HG03159 (cell line): Measurements from ENCODE around the gene PDE8A.
"Not testable (repeated sequence)": the region's sequence is repeated elsewhere in the genome, so short reads cannot be mapped to it uniquely, and the experiment has no call there.

Experiments used
- ATAC-seq: cut with Tn5 transposase; IDR thresholded peaks from one replicate; pipeline ENCODE4 v1.9.1; 2021; ENCODE audit warnings: mild to moderate bottlenecking, moderate library complexity; ENCODE audit not compliant: unreplicated experiment

PDE8A gene

DNA sequence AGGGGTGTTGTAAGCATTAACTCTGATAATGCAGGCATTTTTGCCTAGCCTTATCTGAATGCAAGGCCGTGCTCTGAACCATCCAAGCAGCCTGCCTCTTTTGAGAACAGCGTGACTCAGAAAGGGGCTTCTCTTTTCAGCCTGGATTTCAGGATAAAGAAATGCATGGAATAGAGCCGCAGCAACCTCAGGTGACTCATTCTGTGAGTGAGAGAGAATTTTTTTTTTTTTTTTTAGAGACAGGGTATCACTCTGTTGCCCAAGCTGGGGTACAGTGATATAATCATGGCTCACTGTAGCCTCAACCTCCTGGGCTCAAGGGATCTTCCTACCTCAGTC is 20.6 kb upstream of the PDE8A start:
- ATAC-seq: no peak

DNA sequence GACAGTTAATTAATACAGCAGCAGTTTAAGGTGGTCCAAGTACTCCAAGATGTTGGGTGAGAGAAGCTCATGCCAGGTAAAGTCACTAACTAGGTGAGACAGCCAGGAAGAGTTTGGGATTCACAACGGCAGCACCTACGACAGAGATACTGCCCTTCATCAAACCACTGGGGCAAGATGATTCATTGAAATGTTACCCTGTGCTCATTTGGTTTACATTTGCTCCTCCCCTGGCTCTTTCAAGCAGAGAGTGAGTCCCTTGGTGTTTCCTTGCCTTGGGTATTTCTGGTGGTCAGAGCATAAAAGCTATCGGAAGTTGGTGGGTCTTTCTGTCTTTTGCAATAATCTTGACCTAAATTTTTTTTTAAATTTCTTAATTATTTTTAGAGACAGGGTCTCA is 19.9 kb upstream of the PDE8A start:
- ATAC-seq: no peak

DNA sequence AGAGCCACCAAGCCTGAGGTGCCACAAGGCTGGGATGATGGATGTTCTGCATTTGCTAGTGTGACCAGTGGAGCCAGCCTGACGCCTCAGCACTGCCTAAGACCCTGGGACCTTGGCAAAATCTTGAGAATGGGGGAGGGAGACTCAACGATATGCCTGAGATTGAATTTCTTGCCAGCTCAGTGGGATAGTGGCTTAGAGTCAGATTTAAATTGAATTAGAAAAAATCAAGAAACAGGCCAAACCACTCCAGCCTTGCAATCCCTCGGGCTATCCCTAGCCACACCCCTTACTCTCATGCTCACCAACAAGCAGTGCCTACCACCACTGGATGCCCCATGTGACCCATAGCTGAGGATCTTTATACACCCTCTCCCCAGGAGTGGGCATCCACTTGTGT is 18.7 kb upstream of the PDE8A start:
- ATAC-seq: no peak

DNA sequence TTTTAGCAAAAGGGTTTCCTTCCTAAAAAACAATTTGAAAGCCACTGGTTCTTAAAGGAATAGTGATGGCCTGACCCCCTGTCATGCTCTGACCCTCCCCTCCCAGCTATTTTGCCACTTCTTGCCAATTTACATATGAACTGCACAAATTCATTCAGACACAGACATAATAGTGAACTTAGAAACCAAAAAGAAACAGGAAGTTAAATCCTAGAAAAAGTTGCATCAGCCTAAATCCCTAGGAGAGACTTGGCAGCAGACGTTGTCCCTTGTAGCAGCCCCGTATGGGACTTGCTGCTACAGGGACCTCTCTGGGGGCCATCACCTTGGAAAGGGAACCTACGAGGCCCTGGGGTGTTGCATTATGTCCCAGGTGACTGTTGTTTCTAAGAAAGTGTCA is 14.3 kb upstream of the PDE8A start:
- ATAC-seq: no peak

DNA sequence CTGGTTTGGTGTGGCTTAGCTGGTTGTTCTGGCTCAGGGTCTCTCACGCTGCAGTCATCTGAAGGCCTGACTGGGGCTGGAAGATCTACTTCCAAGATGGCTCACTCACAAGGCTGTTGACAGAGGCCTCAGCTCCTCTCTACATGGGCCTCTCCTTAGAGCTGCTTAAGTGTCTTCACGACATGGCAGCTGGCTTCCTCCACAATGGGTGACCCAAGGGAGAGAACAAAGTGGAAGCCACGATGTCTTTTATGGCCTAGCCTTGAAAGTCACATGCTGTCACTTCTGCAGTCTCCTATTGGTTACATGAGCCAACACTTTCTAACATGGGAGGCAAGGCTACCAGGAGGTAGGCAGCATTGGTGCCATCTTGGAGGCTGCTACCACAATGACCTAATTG is 13.4 kb upstream of the PDE8A start:
- ATAC-seq: no peak

DNA sequence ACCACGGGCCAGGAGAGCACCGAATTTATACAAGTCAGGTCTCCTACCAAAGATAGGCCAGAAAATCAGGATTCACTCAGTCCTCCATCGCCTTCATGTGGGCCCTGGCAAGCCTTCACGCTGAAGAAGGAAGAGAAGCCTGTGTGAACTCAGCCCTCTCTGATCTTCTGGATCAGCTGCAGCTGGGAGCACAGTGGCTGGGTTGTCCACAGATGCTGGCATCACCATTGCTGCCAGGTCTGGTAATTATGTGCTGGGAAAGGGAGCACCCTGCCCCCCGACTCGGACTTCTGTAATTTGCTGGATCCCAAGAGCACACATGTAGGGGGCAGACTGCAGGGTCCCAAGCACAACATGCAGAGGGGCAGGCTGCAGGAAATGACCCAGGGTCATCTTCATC is 12.4 kb upstream of the PDE8A start:
- ATAC-seq: no peak

GRCh38 chr15:84970843-84971242 is 10.8 kb upstream of the PDE8A start:
- no peak for ATAC-seq

GRCh38 chr15:84973492-84974460 is 7.9 kb upstream of the PDE8A start:
- ATAC-seq: no peak

DNA sequence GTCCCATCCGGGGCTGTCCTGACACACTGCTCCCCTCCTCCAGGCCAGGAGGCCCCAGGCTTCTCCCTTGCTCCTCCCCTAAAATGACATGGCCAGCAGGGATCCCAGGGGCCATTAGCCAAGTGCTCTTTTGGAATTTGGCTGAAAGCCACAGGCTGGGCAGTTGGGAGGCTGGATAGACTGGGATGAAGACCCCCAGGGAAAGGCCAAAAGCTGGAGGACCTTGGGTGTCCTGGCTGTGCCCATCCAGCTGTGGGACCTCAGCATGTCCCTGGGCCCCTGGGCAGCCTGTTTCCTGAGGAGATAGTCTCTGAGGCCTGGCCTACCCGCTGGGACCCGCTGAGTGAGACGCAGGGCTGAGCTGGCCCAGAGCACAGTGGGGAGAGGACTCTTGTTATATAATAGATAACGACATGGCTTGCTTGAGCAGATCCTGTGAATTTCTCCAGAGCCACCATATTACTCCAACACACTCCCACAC is 5.7 kb upstream of the PDE8A start:
- ATAC-seq: no peak

GRCh38 chr15:84976746-84977345 is 4.8 kb upstream of the PDE8A start:
- no peak for ATAC-seq

- no peak for ATAC-seq
Measured at GRCh38 chr15:84979651-84980050, 2.0 kb upstream of the PDE8A start.

GRCh38 chr15:84980196-84981053 is 1.2 kb upstream of the PDE8A start:
- peak; percentile 57 for ATAC-seq

DNA sequence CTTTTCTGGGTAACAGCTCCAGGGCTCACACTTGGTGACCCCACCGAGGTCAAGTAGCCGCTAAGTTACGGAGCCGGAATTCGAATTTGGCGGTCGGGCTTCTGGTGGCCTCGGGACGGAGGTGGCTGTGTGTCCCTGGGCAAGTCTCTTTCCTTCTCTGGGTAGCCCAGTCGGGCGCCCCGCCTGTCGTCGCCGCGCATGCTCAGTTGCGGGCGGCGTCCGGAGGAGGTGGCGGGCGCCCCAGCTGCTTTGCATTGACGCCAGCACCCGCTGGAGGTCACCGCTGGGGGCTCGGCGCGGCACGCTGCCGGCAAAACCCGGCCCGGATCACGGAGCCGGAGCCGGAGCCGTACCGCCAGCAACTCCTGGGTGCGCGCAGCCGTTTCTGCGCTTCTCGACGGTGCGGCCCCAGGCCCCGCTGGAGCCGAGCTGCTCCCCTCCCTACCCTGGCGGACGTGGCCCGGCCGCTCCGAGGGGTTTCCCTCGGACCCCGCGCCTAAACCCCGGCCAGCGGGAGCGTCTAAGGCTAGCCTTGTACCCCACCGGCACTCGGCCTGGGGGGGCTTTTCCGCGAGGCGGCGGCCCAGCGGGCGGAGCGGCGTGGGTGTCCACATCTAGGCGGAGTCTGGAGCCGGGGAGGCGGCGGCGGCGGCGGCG is 474 bp upstream of the PDE8A start:
- ATAC-seq: peak; percentile 70

- ATAC-seq: no peak
Measured at GRCh38 chr15:84982301-84982920, 755 bp downstream of the PDE8A start.

DNA sequence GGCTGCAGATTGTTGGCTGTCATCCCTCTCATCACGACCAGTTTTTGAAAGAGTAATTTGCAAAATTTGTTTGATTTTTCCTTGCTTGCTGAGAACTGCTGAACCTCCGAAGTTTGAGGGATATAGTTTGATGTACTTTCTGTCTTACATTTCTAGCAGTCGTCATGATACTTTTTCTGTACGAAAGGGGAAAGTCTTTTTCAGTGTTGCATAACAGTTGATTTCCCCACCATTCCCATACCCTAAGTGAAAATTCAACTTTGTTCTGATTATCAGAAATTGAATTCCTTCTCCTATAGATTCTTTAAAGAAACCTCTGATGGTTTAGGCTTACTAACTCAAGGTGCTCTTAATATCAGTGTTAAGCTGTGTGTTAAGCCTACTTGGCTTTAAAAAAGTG is 1.6 kb downstream of the PDE8A start:
- ATAC-seq: no peak

GRCh38 chr15:84983711-84984110 is 2.1 kb downstream of the PDE8A start:
- ATAC-seq: no peak

DNA sequence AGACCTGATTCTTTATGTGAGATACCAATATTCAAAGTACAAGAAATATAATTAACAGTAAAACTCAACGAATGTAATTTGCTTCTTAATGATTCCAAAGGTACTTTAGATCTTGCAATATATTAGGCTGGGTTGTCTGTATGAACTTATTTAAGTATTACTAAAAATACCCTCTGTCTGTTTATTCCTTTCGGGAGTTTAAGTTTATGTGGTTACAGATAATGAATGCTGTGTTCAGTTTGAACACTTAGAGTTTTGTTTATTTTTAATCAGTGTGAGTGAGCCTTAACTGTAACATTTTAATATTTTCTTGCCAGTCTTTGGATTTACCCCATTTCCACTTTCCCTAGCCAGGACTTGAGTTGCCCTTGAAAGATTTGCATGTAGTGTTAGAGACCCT is 3.5 kb downstream of the PDE8A start:
- no peak for ATAC-seq

- ATAC-seq: not testable (repeated sequence)
Measured at GRCh38 chr15:84987351-84987750, 5.7 kb downstream of the PDE8A start.

- peak; percentile 42 for ATAC-seq
Measured at GRCh38 chr15:84987949-84988624, 6.4 kb downstream of the PDE8A start.
